ENCODE measurements around the gene MCM5. TPM values are rescaled to one million over a fixed set of nuclear protein-coding genes. Genes with fewer than 3 reads are reported as not detected.

The MCM5 gene
- 55.6 to 103 TPM (median 77.6 TPM) in 5 replicates for total RNA-seq (2022; extraction: Qiagen RNA extraction)

GRCh38 chr22:35399678-35400500 is at the start of gene MCM5:
MCM5 (plus strand) TSS chr22:35400140; CDS start chr22:35400439, 299 bp downstream.

DNA sequence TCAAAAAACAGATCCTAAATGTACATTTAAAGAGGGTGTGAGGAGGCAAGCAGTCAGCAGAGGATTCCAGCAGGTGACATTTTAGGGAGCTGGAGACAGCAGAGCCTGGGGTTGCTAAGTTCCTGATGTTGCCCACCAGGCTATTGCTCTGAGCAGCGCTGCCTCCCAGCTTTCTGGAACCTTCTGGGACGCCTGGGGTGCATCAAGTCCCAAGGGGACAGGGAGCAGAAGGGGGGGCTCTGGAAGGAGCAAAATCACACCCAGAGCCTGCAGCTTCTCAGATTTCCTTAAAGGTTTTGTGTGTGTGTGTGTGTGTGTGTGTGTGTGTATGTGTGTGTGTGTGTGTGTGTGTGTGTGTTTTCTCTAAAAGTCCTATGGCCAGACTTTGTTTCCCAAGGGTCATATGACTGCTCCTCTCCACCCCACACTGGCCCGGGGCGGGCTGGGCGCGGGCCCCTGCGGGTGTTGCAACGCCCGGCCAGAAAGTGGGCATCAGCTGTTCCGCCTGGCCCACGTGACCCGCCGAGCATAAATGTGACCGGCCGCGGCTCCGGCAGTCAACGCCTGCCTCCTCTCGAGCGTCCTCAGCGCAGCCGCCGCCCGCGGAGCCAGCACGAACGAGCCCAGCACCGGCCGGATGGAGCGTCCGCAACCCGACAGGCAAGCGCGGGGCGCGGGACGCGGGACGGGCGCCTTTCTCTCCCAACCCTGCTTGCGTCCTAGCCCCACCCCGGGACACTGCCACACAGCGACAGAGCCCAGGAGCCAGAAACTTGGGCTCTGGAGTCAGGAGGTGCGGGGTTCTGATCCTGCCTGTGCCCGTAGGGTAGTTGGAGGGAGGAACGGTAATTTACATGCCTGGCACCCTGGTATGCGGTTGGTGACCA is 19.2 kb upstream of the MCM5 start, which contains the start of gene HMOX1:
Gene HMOX1 (plus strand): TSS at position 560 of the 887 bp plus-strand sequence. CDS start 78 bp downstream, at position 638.

Other genes with a start within 250 kb of the MCM5 start
- gene HMGXB4, start 142.6 kb upstream of the MCM5 start, total RNA-seq (2022; extraction: Qiagen RNA extraction), result 8.5 to 12.5 TPM (median 11.4 TPM) in 5 replicates
- 10.1 to 11.5 TPM (median 11.3 TPM) in 5 replicates for gene TOM1, start 100.2 kb upstream of the MCM5 start, total RNA-seq (2022; extraction: Qiagen RNA extraction)
- 294 to 453 TPM (median 327 TPM) in 5 replicates for gene HMOX1, start 19.0 kb upstream of the MCM5 start, total RNA-seq (2022; extraction: Qiagen RNA extraction)
- 0.61 to 0.92 TPM (median 0.80 TPM) in 5 replicates for gene RASD2, start 140.7 kb downstream of the MCM5 start, total RNA-seq (2022; extraction: Qiagen RNA extraction)
- 5.4 to 10.3 TPM (median 6.1 TPM) in 5 replicates for gene MB, start 217.2 kb downstream of the MCM5 start, total RNA-seq (2022; extraction: Qiagen RNA extraction)
- 1.3 to 1.6 TPM (median 1.4 TPM) in 5 replicates for gene APOL6, start 248.3 kb downstream of the MCM5 start, total RNA-seq (2022; extraction: Qiagen RNA extraction)